Right lobe of liver (tissue), 6 donors: ENCODE measurements around the gene BLMH. TPM values are rescaled to one million over a fixed set of nuclear protein-coding genes. Genes with fewer than 3 reads are reported as not detected.

Experiments
- ATAC-seq, 4 donors: fragments of 200-7000 bp; cut with Tn5 transposase; one replicate each; pipeline ENCODE4 v1.9.1; 2020; ENCODE audit warnings: mild to moderate bottlenecking in 4 of 4, moderate library complexity in 4 of 4
- DNase-seq, 3 donors: peaks; one replicate each; pipeline ENCODE4 v3.0.0-alpha.2; 2020
- H3K27ac ChIP-seq, 3 donors: fragments of 200-600 bp; one replicate each; pipeline ENCODE4 v1.8.0; 2022
- H3K27me3 ChIP-seq, 2 donors: fragments of 200-600 bp; one replicate each; pipeline ENCODE4 v1.8.0; 2022
- H3K36me3 ChIP-seq, 4 donors: fragments of 200-600 bp; sonication (generic) in 1 of 4; one replicate each; pipeline versions ENCODE4 v1.5.1 to v1.8.0; 2017 to 2022; ENCODE audit warnings: control low read depth in 1 of 4
- H3K4me1 ChIP-seq, 4 donors: fragments of 200-600 bp; sonication (generic) in 1 of 4; one replicate each; pipeline versions ENCODE4 v1.5.1 to v1.8.0; 2017 to 2022; ENCODE audit warnings: control low read depth in 1 of 4
- H3K4me3 ChIP-seq, 3 donors: fragments of 200-600 bp; one replicate each; pipeline ENCODE4 v1.8.0; 2022
- H3K9me3 ChIP-seq, 4 donors: fragments of 200-600 bp; sonication (generic) in 1 of 4; one replicate each; pipeline versions ENCODE4 v1.5.1 to v1.8.0; 2017 to 2022; ENCODE audit warnings: control low read depth in 1 of 4
- CTCF ChIP-seq, 4 donors: fragments of 200-600 bp in 3 of 4; fragments of 450-650 bp in 1 of 4; IDR thresholded peaks; one replicate each; pipeline versions ENCODE4 v1.5.1 to v1.8.0; 2016 to 2022; ENCODE audit warnings: antibody characterized with exemption in 4 of 4, mild to moderate bottlenecking in 2 of 4
- POLR2A ChIP-seq: fragments of 450-650 bp; IDR thresholded peaks from one replicate; pipeline ENCODE4 v1.6.1; 2017; ENCODE audit warnings: antibody characterized with exemption, mild to moderate bottlenecking
- WGBS: methylation state at CpG from one replicate; pipeline ENCODE4 v1.1.6; 2018; ENCODE audit warnings: low coverage, low lambda C conversion rate; ENCODE audit not compliant: insufficient coverage; ENCODE audit errors: missing lambda C conversion rate; 5-methylcytosine and 5-hydroxymethylcytosine counted together
- intact Hi-C, 2 donors: fragments of 100-400 bp; cut with DNase I; formaldehyde crosslinking; loops; one replicate each; pipeline versions ENCODE4 v1.11.2 to v1.14.1; 2022
- total RNA-seq, 6 experiments: library from RNA; depleted of rRNA in 2 of 6; stranded (reverse); fragments of >200 nt in 2 of 6; fragmentation: NEBNext Ultra II Directional in 3 of 6; extraction: Animal tissue kit (Norgen Biotek cat#: 25700) in 3 of 6; gene quantifications; one replicate each; pipeline versions ENCODE4 v1.1.0 to v1.2.4, GENCODE V29; 2016 to 2023
- donor health status: DM: no; HTN: yes; CAD: no.
- donor health status: DM: no; HTN: no; CAD: no.
- donor health status: DM: no; HTN: no; CAD: no.
- donor health status: DM: no; HTN: yes; CAD: no.
- donor health status: DM: no; HTN: yes; CAD: no.

Gene BLMH
- total RNA-seq, 6 experiments from 2014 or later = 7.0 to 9.2 (median 7.3) TPM

GRCh38 chr17:30302241-30302640, 10.5 kb upstream of the BLMH start:
- no peak for TF ChIP-seq POLR2A
- TF ChIP-seq CTCF (IDR thresholded peaks at IDR 0.05) = no peak

GRCh38 chr17:30300818-30301217, 9.1 kb upstream of the BLMH start:
- DNase-seq = no peak
- ATAC-seq = no peak
- H3K4me3 ChIP-seq = no peak overlapping the region
- TF ChIP-seq POLR2A (no peak), CTCF (IDR thresholded peaks at IDR 0.05) (no peak)
- no peaks in the 10 kb centered on the region for H3K4me1 ChIP-seq
- no peaks in the 10 kb centered on the region for H3K36me3 ChIP-seq
- no peak overlapping the region for H3K27ac ChIP-seq
- intact Hi-C loops = no loop called here
- no peaks in the 10 kb centered on the region for H3K27me3 ChIP-seq
- H3K9me3 ChIP-seq = no peaks in the 10 kb centered on the region

More at GRCh38 chr17:30302241-30302640, 10.5 kb upstream of the BLMH start:
- no peak overlapping the region for H3K4me3 ChIP-seq
- ATAC-seq (peak in 2 of 4 donors; percentile 51 to 52), DNase-seq (no peak)
- intact Hi-C loops = no loop called here
- H3K27ac ChIP-seq = no peak overlapping the region
- H3K27me3 ChIP-seq = no peaks in the 10 kb centered on the region
- no peaks in the 10 kb centered on the region for H3K4me1 ChIP-seq
- H3K36me3 ChIP-seq = no peaks in the 10 kb centered on the region
- 19% methylated on average over 3 of the region's 3 CpGs for WGBS
- H3K9me3 ChIP-seq = no peaks in the 10 kb centered on the region

DNA sequence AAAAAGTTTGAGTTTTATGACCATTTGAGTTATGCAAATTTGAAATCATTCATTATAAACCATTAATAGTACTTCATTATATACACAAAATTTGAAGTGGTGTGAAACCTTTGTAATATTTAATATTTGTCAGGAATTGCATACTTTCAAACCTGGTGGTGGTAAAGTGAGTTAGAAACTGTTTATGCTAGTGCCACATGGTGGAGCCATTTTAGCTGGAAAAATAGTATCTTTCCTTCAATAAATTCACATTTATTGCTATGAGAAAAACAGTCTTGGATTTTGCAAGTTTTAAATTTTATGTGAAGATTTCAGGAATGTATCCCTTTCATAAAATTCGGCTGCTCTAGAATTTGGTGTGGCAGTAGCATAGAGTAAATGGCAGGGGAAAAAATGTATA, 7.3 kb upstream of the BLMH start:
- Histone ChIP-seq H3K4me3 (no peak overlapping the region), H3K36me3 (no peaks in the 10 kb centered on the region), H3K27ac (no peak overlapping the region), H3K9me3 (no peaks in the 10 kb centered on the region), H3K4me1 (no peaks in the 10 kb centered on the region), H3K27me3 (no peaks in the 10 kb centered on the region)
- TF ChIP-seq CTCF (IDR thresholded peaks at IDR 0.05) (peak in 3 of 4 donors; percentile 10 to 37 (median 18)), POLR2A (no peak)
- intact Hi-C loops = no loop called here
- ATAC-seq (no peak), DNase-seq (no peak)
- WGBS = 88% methylated on average over 1 of the region's 1 CpG

DNA sequence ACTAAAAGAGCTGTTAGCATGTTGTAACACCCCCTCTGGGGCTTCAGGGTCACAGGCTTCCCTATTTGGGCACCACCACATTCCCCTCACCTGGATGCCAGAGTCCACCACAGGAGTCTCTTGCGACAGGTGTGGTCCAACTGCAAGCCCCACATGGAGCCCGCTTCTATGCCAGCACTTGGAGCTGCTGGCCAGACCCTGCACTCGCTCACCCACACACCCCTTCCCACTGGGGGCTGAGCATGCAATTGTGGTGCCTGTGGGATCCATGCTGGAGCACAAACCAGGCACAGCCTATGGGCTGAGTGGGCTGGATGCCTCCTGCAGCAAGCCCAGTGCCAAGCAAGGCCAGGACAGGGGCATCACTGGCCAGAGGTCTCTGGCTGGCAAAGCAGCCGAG, 6.0 kb upstream of the BLMH start:
- H3K4me1 ChIP-seq = no peaks in the 10 kb centered on the region
- no CpG with 5 or more reads among the region's 4 CpGs for WGBS
- intact Hi-C loops = no loop called here
- no peaks in the 10 kb centered on the region for H3K9me3 ChIP-seq
- peak in 1 of 4 donors; percentile 12 for ATAC-seq
- H3K36me3 ChIP-seq = no peaks in the 10 kb centered on the region
- no peaks in the 10 kb centered on the region for H3K27me3 ChIP-seq
- DNase-seq = no peak
- TF ChIP-seq CTCF (IDR thresholded peaks at IDR 0.05) (no peak), POLR2A (no peak)
- H3K27ac ChIP-seq = no peak overlapping the region
- H3K4me3 ChIP-seq = no peak overlapping the region

DNA sequence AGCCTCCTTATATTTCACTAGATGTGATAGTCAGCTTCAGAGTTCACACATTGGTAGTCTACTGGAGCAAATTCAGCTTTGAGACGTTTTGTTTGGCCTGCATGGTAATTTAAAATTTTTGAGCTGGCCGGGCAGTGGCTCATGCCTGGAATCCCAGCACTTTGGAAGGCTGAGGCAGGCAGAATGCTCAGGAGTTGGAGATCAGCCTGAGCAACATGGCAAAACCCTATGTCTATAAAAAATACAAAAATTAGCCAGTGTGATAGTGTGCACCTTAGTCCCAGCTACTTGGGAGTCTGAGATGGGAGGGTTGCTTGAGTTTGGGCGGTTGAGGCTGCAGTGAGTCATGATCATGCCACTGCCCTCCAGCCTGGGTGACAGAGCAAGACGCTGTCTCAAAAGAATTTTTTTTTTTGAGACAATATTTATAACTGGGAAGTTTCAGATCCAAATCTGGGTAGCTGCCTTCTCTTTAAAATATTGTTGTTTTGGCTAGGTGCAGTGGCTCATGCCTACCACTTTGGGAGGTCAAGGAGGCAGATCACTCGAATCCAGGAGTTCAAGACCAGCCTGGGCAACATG, 4.8 kb upstream of the BLMH start:
- 62% methylated on average over 5 of the region's 5 CpGs for WGBS
- H3K4me1 ChIP-seq = no peaks in the 10 kb centered on the region
- no peak overlapping the region for H3K27ac ChIP-seq
- no peaks in the 10 kb centered on the region for H3K27me3 ChIP-seq
- ATAC-seq = no peak
- no peak overlapping the region for H3K4me3 ChIP-seq
- H3K9me3 ChIP-seq = no peaks in the 10 kb centered on the region
- H3K36me3 ChIP-seq = no peaks in the 10 kb centered on the region
- DNase-seq = no peak
- TF ChIP-seq POLR2A (no peak), CTCF (IDR thresholded peaks at IDR 0.05) (no peak)
- intact Hi-C loops = no loop called here
